ENCODE data around the gene URB1.
"Not testable (repeated sequence)": the region's sequence is repeated elsewhere in the genome, so short reads cannot be mapped to it uniquely, and the experiment has no call there.

The URB1 gene

GRCh38 chr21:32411350-32412161 is 18.7 kb upstream of the URB1 start:
- H3K4me1 ChIP-seq (ENCODE audit: control insufficient read depth in 1 of 2, insufficient read depth in 2 of 2, low read length in 2 of 2) = peaks cover 16 to 25% of the 10 kb centered on the region in 2 donors

GRCh38 chr21:32410916-32411315 is 18.1 kb upstream of the URB1 start:
- H3K27me3 ChIP-seq (ENCODE audit: control insufficient read depth in 1 of 2, insufficient read depth in 2 of 2, low read length in 2 of 2) = no peaks in the 10 kb centered on the region
- no peaks in the 10 kb centered on the region for H3K9me3 ChIP-seq (ENCODE audit: control insufficient read depth in 1 of 2, low read length in 2 of 2)
- H3K36me3 ChIP-seq (ENCODE audit: control insufficient read depth in 1 of 2, insufficient read depth in 2 of 2, low read length in 2 of 2) = no peaks in the 10 kb centered on the region
- peak overlapping the region in 1 of 2 donors; percentile 77 for H3K9ac ChIP-seq (ENCODE audit: low read depth in 1 of 2, low read length in 2 of 2)
- peak overlapping the region in 1 of 2 donors; percentile 81 for H3K4me3 ChIP-seq (ENCODE audit: low read depth in 1 of 2, low read length in 2 of 2)
- H3K27ac ChIP-seq (ENCODE audit: low read depth, low read length) = no peak overlapping the region
- H3K4me1 ChIP-seq (ENCODE audit: control insufficient read depth in 1 of 2, insufficient read depth in 2 of 2, low read length in 2 of 2) = peaks cover 16 to 28% of the 10 kb centered on the region in 2 donors

More at GRCh38 chr21:32411350-32412161, 18.7 kb upstream of the URB1 start:
- H3K4me3 ChIP-seq (ENCODE audit: low read depth in 1 of 2, low read length in 2 of 2) = peak overlapping the region; percentile 81 to 86
- no peaks in the 10 kb centered on the region for H3K9me3 ChIP-seq (ENCODE audit: control insufficient read depth in 1 of 2, low read length in 2 of 2)
- no peaks in the 10 kb centered on the region for H3K27me3 ChIP-seq (ENCODE audit: control insufficient read depth in 1 of 2, insufficient read depth in 2 of 2, low read length in 2 of 2)
- H3K36me3 ChIP-seq (ENCODE audit: control insufficient read depth in 1 of 2, insufficient read depth in 2 of 2, low read length in 2 of 2) = no peaks in the 10 kb centered on the region
- peak overlapping the region; percentile 77 to 80 for H3K9ac ChIP-seq (ENCODE audit: low read depth in 1 of 2, low read length in 2 of 2)
- peak overlapping the region; percentile 88 for H3K27ac ChIP-seq (ENCODE audit: low read depth, low read length)

DNA sequence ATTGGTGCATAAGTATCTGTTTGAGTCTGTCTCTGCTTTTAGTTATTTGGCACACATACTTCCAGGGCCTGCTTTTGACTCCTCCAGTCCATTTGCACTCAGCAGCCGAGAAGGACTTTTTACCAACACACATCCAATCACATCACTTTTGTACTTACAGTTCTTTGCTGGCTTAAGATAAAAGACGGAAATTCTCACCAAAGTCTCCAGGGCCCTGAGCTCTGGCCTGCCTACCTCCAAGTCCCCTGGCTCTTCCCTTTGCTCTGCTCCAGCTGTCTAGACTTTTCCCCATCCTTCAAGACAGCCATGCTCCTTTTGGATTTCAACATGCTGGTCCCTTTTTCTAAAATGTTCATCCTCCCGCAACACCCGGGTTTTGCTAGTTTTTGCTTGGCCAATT is 17.5 kb upstream of the URB1 start:
- no peak overlapping the region for H3K9ac ChIP-seq (ENCODE audit: low read depth in 1 of 2, low read length in 2 of 2)
- no peaks in the 10 kb centered on the region for H3K27me3 ChIP-seq (ENCODE audit: control insufficient read depth in 1 of 2, insufficient read depth in 2 of 2, low read length in 2 of 2)
- no peak overlapping the region for H3K27ac ChIP-seq (ENCODE audit: low read depth, low read length)
- H3K36me3 ChIP-seq (ENCODE audit: control insufficient read depth in 1 of 2, insufficient read depth in 2 of 2, low read length in 2 of 2) = no peaks in the 10 kb centered on the region
- H3K4me3 ChIP-seq (ENCODE audit: low read depth in 1 of 2, low read length in 2 of 2) = no peak overlapping the region
- H3K4me1 ChIP-seq (ENCODE audit: control insufficient read depth in 1 of 2, insufficient read depth in 2 of 2, low read length in 2 of 2) = peaks cover 16 to 28% of the 10 kb centered on the region in 2 donors
- no peaks in the 10 kb centered on the region for H3K9me3 ChIP-seq (ENCODE audit: control insufficient read depth in 1 of 2, low read length in 2 of 2)

GRCh38 chr21:32406405-32406804 is 13.6 kb upstream of the URB1 start:
- Histone ChIP-seq H3K27ac (ENCODE audit: low read depth, low read length) (no peak overlapping the region), H3K4me3 (ENCODE audit: low read depth in 1 of 2, low read length in 2 of 2) (no peak overlapping the region), H3K27me3 (ENCODE audit: control insufficient read depth in 1 of 2, insufficient read depth in 2 of 2, low read length in 2 of 2) (no peaks in the 10 kb centered on the region), H3K9ac (ENCODE audit: low read depth in 1 of 2, low read length in 2 of 2) (no peak overlapping the region), H3K4me1 (ENCODE audit: control insufficient read depth in 1 of 2, insufficient read depth in 2 of 2, low read length in 2 of 2) (peaks cover 3 to 12% of the 10 kb centered on the region in 2 donors), H3K36me3 (ENCODE audit: control insufficient read depth in 1 of 2, insufficient read depth in 2 of 2, low read length in 2 of 2) (no peaks in the 10 kb centered on the region), H3K9me3 (ENCODE audit: control insufficient read depth in 1 of 2, low read length in 2 of 2) (no peaks in the 10 kb centered on the region)

DNA sequence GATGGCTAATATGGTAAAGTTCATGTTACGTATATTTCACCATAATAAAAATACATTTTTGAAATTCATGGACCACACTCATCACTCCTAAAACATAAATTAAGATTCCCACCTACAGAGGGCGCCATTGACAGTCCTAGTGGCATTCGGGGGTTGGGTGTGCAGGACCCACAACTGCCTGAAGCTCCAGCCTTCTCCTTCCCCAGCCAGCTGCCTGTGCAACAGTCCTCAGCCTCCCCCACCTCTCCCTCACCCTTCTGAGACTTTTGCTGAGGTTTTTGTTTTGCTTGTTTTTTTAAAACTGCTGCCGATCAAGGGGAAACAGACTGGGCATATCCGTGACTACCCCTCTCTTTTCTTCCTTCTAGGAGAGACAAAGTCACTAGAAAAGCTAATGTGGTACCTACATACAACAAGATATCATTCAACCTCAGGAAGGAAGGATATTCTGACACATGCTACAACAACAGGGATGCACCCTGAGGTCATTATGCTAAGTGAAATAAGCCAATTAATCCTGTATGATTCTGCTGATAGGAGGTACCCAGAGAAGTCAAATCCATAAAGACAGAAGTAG is 10.5 kb upstream of the URB1 start:
- Histone ChIP-seq H3K27ac (ENCODE audit: low read depth, low read length) (no peak overlapping the region), H3K36me3 (ENCODE audit: control insufficient read depth in 1 of 2, insufficient read depth in 2 of 2, low read length in 2 of 2) (no peaks in the 10 kb centered on the region), H3K4me3 (ENCODE audit: low read depth in 1 of 2, low read length in 2 of 2) (no peak overlapping the region), H3K9me3 (ENCODE audit: control insufficient read depth in 1 of 2, low read length in 2 of 2) (no peaks in the 10 kb centered on the region), H3K9ac (ENCODE audit: low read depth in 1 of 2, low read length in 2 of 2) (no peak overlapping the region), H3K27me3 (ENCODE audit: control insufficient read depth in 1 of 2, insufficient read depth in 2 of 2, low read length in 2 of 2) (peaks cover 0 to 4% of the 10 kb centered on the region in 2 donors), H3K4me1 (ENCODE audit: control insufficient read depth in 1 of 2, insufficient read depth in 2 of 2, low read length in 2 of 2) (peaks cover 0 to 4% of the 10 kb centered on the region in 2 donors)

- no peaks in the 10 kb centered on the region for H3K36me3 ChIP-seq (ENCODE audit: control insufficient read depth in 1 of 2, insufficient read depth in 2 of 2, low read length in 2 of 2)
- peak overlapping the region; percentile 71 to 96 for H3K4me3 ChIP-seq (ENCODE audit: low read depth in 1 of 2, low read length in 2 of 2)
- peak overlapping the region; percentile 60 to 89 for H3K9ac ChIP-seq (ENCODE audit: low read depth in 1 of 2, low read length in 2 of 2)
- H3K4me1 ChIP-seq (ENCODE audit: control insufficient read depth in 1 of 2, insufficient read depth in 2 of 2, low read length in 2 of 2) = peaks cover 15 to 24% of the 10 kb centered on the region in 2 donors
- H3K27me3 ChIP-seq (ENCODE audit: control insufficient read depth in 1 of 2, insufficient read depth in 2 of 2, low read length in 2 of 2) = no peaks in the 10 kb centered on the region
- H3K27ac ChIP-seq (ENCODE audit: low read depth, low read length) = peak overlapping the region; percentile 69
- no peaks in the 10 kb centered on the region for H3K9me3 ChIP-seq (ENCODE audit: control insufficient read depth in 1 of 2, low read length in 2 of 2)
These were observed 827 bp upstream of the URB1 start for GRCh38 chr21:32393677-32394001.

- no peaks in the 10 kb centered on the region for H3K36me3 ChIP-seq (ENCODE audit: control insufficient read depth in 1 of 2, insufficient read depth in 2 of 2, low read length in 2 of 2)
- no peaks in the 10 kb centered on the region for H3K9me3 ChIP-seq (ENCODE audit: control insufficient read depth in 1 of 2, low read length in 2 of 2)
- H3K27ac ChIP-seq (ENCODE audit: low read depth, low read length) = no peak overlapping the region
- H3K9ac ChIP-seq (ENCODE audit: low read depth in 1 of 2, low read length in 2 of 2) = peak overlapping the region; percentile 1 to 33
- H3K4me1 ChIP-seq (ENCODE audit: control insufficient read depth in 1 of 2, insufficient read depth in 2 of 2, low read length in 2 of 2) = peaks cover 15 to 24% of the 10 kb centered on the region in 2 donors
- H3K4me3 ChIP-seq (ENCODE audit: low read depth in 1 of 2, low read length in 2 of 2) = peak overlapping the region; percentile 71 to 96
- no peaks in the 10 kb centered on the region for H3K27me3 ChIP-seq (ENCODE audit: control insufficient read depth in 1 of 2, insufficient read depth in 2 of 2, low read length in 2 of 2)
These were observed 423 bp downstream of the URB1 start for GRCh38 chr21:32392299-32392879.

GRCh38 chr21:32391755-32392154 is 1.1 kb downstream of the URB1 start:
- Histone ChIP-seq H3K27me3 (ENCODE audit: control insufficient read depth in 1 of 2, insufficient read depth in 2 of 2, low read length in 2 of 2) (no peaks in the 10 kb centered on the region), H3K4me1 (ENCODE audit: control insufficient read depth in 1 of 2, insufficient read depth in 2 of 2, low read length in 2 of 2) (peaks cover 15 to 24% of the 10 kb centered on the region in 2 donors), H3K9ac (ENCODE audit: low read depth in 1 of 2, low read length in 2 of 2) (no peak overlapping the region), H3K27ac (ENCODE audit: low read depth, low read length) (no peak overlapping the region), H3K36me3 (ENCODE audit: control insufficient read depth in 1 of 2, insufficient read depth in 2 of 2, low read length in 2 of 2) (no peaks in the 10 kb centered on the region), H3K4me3 (ENCODE audit: low read depth in 1 of 2, low read length in 2 of 2) (peak overlapping the region; percentile 71 to 96), H3K9me3 (ENCODE audit: control insufficient read depth in 1 of 2, low read length in 2 of 2) (no peaks in the 10 kb centered on the region)

DNA sequence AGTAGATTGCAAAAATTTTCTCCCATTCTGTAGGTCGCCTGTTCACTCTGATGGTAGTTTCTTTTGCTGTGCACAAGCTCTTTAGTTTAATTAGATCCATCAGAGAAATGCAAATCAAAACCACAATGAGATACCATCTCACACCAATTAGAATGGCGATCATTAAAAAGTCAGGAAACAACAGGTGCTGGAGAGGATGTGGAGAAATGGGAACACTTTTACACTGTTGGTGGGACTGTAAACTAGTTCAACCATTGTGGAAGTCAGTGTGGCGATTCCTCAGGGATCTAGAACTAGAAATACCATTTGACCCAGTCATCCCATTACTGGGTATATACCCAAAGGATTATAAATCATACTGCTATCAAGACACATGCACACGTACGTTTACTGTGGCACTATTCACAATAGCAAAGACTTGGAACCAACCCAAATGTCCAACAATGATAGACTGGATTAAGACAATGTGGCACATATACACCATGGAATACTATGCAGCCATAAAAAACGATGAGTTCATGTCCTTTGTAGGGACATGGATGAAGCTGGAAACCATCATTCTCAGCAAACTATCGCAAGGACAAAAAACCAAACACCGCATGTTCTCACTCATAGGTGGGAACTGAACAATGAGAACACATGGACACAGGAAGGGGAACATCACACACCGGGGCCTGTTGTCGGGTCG is 2.1 kb downstream of the URB1 start:
- peaks cover 15 to 24% of the 10 kb centered on the region in 2 donors for H3K4me1 ChIP-seq (ENCODE audit: control insufficient read depth in 1 of 2, insufficient read depth in 2 of 2, low read length in 2 of 2)
- H3K9me3 ChIP-seq (ENCODE audit: control insufficient read depth in 1 of 2, low read length in 2 of 2); H3K9ac ChIP-seq (ENCODE audit: low read depth in 1 of 2, low read length in 2 of 2): not testable (repeated sequence)

More for the DNA sequence above, 2.1 kb downstream of the URB1 start:
- H3K36me3 ChIP-seq (ENCODE audit: control insufficient read depth in 1 of 2, insufficient read depth in 2 of 2, low read length in 2 of 2); H3K27ac ChIP-seq (ENCODE audit: low read depth, low read length); H3K4me3 ChIP-seq (ENCODE audit: low read depth in 1 of 2, low read length in 2 of 2); H3K27me3 ChIP-seq (ENCODE audit: control insufficient read depth in 1 of 2, insufficient read depth in 2 of 2, low read length in 2 of 2): not testable (repeated sequence)
